H1 (cell line): ENCODE results near the gene GCLC. TPM values are rescaled to one million over a fixed set of nuclear protein-coding genes. Genes with fewer than 3 reads are reported as not detected.

Experiments
- CTCF ChIA-PET: fragments of 300-600 bp; sonication (Branson Sonifier 250); formaldehyde crosslinking; loops from one replicate; lab custom pipeline; 2021; ENCODE audit not compliant: partially characterized antibody; lab: Charles Lee
- POLR2A ChIA-PET: fragments of 300-600 bp; sonication (Branson Sonifier 250); formaldehyde crosslinking; loops from one replicate; lab custom pipeline; 2021; ENCODE audit warnings: inconsistent platforms; ENCODE audit not compliant: partially characterized antibody; lab: Charles Lee
- DNase-seq, 2 experiments: peaks; one replicate each; pipeline versions ENCODE4 v3.0.0 to v3.0.0-alpha.2; 2010 to 2022; ENCODE audit warnings: low spot score in 2 of 2, low read depth in 1 of 2, mixed read lengths in 1 of 2
- FAIRE-seq: peaks from 2 replicates; lab custom pipeline; 2011; peaks lifted over from hg19 to GRCh38; lab: Jason Lieb, UNC
- H2AFZ ChIP-seq: 2 replicates; pipeline ENCODE4 v1.8.1; 2012; ENCODE audit warnings: low read length, inconsistent platforms
- H2AK5ac ChIP-seq: 2 replicates; pipeline ENCODE4 v1.6.1; 2013; ENCODE audit warnings: low read depth, low read length
- H2BK120ac ChIP-seq: replicated peaks from 2 replicates; pipeline ENCODE3; 2013; ENCODE audit warnings: low read depth, low read length, inconsistent platforms
- H2BK12ac ChIP-seq: 2 replicates; pipeline ENCODE4 v1.6.1; 2013; ENCODE audit warnings: low read depth, low read length
- H2BK15ac ChIP-seq: 2 replicates; pipeline ENCODE4 v1.6.1; 2013; ENCODE audit warnings: low read length
- H2BK20ac ChIP-seq: 2 replicates; pipeline ENCODE4 v1.6.1; 2013; ENCODE audit warnings: low read length
- H2BK5ac ChIP-seq: 2 replicates; pipeline ENCODE4 v1.6.1; 2013; ENCODE audit warnings: low read depth, low read length
- H3K14ac ChIP-seq: 2 replicates; pipeline ENCODE4 v1.6.1; 2013; ENCODE audit warnings: inconsistent platforms; ENCODE audit not compliant: insufficient read length
- H3K18ac ChIP-seq: 2 replicates; pipeline ENCODE4 v1.6.1; 2013; ENCODE audit warnings: low read length; ENCODE audit errors: extremely low read depth
- H3K23ac ChIP-seq: 2 replicates; pipeline ENCODE4 v1.6.1; 2013; ENCODE audit warnings: inconsistent platforms; ENCODE audit not compliant: insufficient read length
- H3K23me2 ChIP-seq: 2 replicates; pipeline ENCODE4 v1.6.1; 2013; ENCODE audit warnings: low read depth, low read length
- H3K27ac ChIP-seq: 2 replicates; pipeline ENCODE4 v1.6.1; 2011; ENCODE audit warnings: low read depth, low read length, inconsistent platforms
- H3K27me3 ChIP-seq, 4 experiments: replicated peaks in 1 of 4; 1 replicate in 1 of 4; 2 replicates in 3 of 4; pipeline versions ENCODE4 v1.6.1 to v1.8.1; 2011 to 2013; ENCODE audit warnings: low read length in 3 of 4, mild to moderate bottlenecking in 3 of 4, inconsistent platforms in 2 of 4, mixed read lengths in 2 of 4, moderate library complexity in 1 of 4; ENCODE audit not compliant: control insufficient read depth in 3 of 4, insufficient read depth in 3 of 4; ENCODE audit errors: extremely low read depth in 1 of 4
- H3K36me3 ChIP-seq, 4 experiments: 2 replicates each; pipeline versions ENCODE4 v1.6.1 to v1.8.1; 2011 to 2013; ENCODE audit warnings: mild to moderate bottlenecking in 4 of 4, low read length in 3 of 4, moderate library complexity in 2 of 4, control low read depth in 1 of 4, inconsistent platforms in 1 of 4; ENCODE audit not compliant: insufficient read depth in 4 of 4, control insufficient read depth in 2 of 4
- H3K4ac ChIP-seq: replicated peaks from 2 replicates; pipeline ENCODE3; 2013; ENCODE audit warnings: low read length, low read depth, mixed read lengths, inconsistent platforms; ENCODE audit not compliant: insufficient read length
- H3K4me1 ChIP-seq, 4 experiments: replicated peaks in 1 of 4; 1 replicate in 1 of 4; 2 replicates in 3 of 4; pipeline versions ENCODE4 v1.6.1 to v1.8.1; 2011 to 2013; ENCODE audit warnings: low read length in 3 of 4, inconsistent platforms in 2 of 4, mixed read lengths in 1 of 4; ENCODE audit not compliant: insufficient read depth in 4 of 4, control insufficient read depth in 3 of 4
- H3K4me2 ChIP-seq, 2 experiments: 2 replicates each; pipeline versions ENCODE4 v1.6.1 to v1.8.1; 2011 to 2013; ENCODE audit warnings: low read depth in 2 of 2, low read length in 2 of 2, control low read depth in 1 of 2, inconsistent platforms in 1 of 2, mild to moderate bottlenecking in 1 of 2; ENCODE audit not compliant: insufficient read depth in 1 of 2
- H3K4me3 ChIP-seq, 4 experiments: fragments of 200-600, 300-600 bp in 1 of 4; sonication (generic), shearing (Covaris generic), sonication (Bioruptor Twin) in 1 of 4; 2 replicates each; pipeline versions ENCODE4 v1.5.1 to v1.8.1; 2011 to 2016; ENCODE audit warnings: low read length in 4 of 4, low read depth in 3 of 4, control low read depth in 2 of 4, inconsistent platforms in 2 of 4, mild to moderate bottlenecking in 2 of 4, mixed read lengths in 1 of 4, moderate library complexity in 1 of 4; ENCODE audit not compliant: insufficient read depth in 2 of 4; ENCODE audit errors: extremely low read depth in 1 of 4
- H3K56ac ChIP-seq: replicated peaks from 2 replicates; pipeline ENCODE3; 2013; ENCODE audit warnings: low read depth, mild to moderate bottlenecking, mixed read lengths, low read length, inconsistent platforms; ENCODE audit not compliant: insufficient read length
- H3K79me1 ChIP-seq: 2 replicates; pipeline ENCODE4 v1.6.1; 2013; ENCODE audit warnings: low read depth, low read length, control low read depth
- H3K79me2 ChIP-seq, 2 experiments: 2 replicates each; pipeline versions ENCODE4 v1.6.1 to v1.8.1; 2012 to 2013; ENCODE audit warnings: low read length in 2 of 2, mild to moderate bottlenecking in 2 of 2, inconsistent platforms in 1 of 2; ENCODE audit not compliant: insufficient read depth in 2 of 2, control insufficient read depth in 1 of 2
- H3K9ac ChIP-seq, 4 experiments: replicated peaks in 1 of 4; 1 replicate in 1 of 4; 2 replicates in 3 of 4; pipeline versions ENCODE4 v1.6.1 to v1.8.1; 2011 to 2013; ENCODE audit warnings: low read depth in 3 of 4, low read length in 3 of 4, control low read depth in 2 of 4, mild to moderate bottlenecking in 2 of 4, moderate library complexity in 2 of 4, inconsistent platforms in 1 of 4; ENCODE audit errors: extremely low read depth in 1 of 4
- H3K9me3 ChIP-seq, 2 experiments: 2 replicates each; pipeline versions ENCODE4 v1.6.1 to v1.8.1; 2012 to 2013; ENCODE audit warnings: mild to moderate bottlenecking in 2 of 2, moderate library complexity in 2 of 2, control low read depth in 1 of 2, inconsistent platforms in 1 of 2, low read depth in 1 of 2, low read length in 1 of 2, mixed read lengths in 1 of 2; ENCODE audit not compliant: insufficient read depth in 2 of 2
- H4K20me1 ChIP-seq, 2 experiments: replicated peaks in 1 of 2; 2 replicates each; pipeline versions ENCODE3 to v1.8.1; 2011 to 2013; ENCODE audit warnings: inconsistent platforms in 2 of 2, low read length in 2 of 2, mild to moderate bottlenecking in 1 of 2; ENCODE audit not compliant: insufficient read depth in 2 of 2, control insufficient read depth in 1 of 2
- H4K5ac ChIP-seq: 2 replicates; pipeline ENCODE4 v1.6.1; 2013; ENCODE audit warnings: low read length, low read depth, mixed read lengths, inconsistent platforms; ENCODE audit not compliant: insufficient read length
- H4K8ac ChIP-seq: 2 replicates; pipeline ENCODE4 v1.8.0; 2013; ENCODE audit warnings: mild to moderate bottlenecking, moderate library complexity, low read length, inconsistent platforms; ENCODE audit not compliant: insufficient read depth; ENCODE audit errors: extremely low read depth
- H4K91ac ChIP-seq: replicated peaks from 2 replicates; pipeline ENCODE3; 2013; ENCODE audit warnings: low read length, mixed read lengths, inconsistent platforms; ENCODE audit not compliant: insufficient read length
- BACH1 ChIP-seq: IDR thresholded peaks from 2 replicates; pipeline ENCODE4 v1.6.1; 2012; ENCODE audit warnings: low read length, improper control_type of control experiment
- CEBPB ChIP-seq: IDR thresholded peaks from 2 replicates; pipeline ENCODE4 v1.6.1; 2012; ENCODE audit warnings: low read depth, low read length
- CTCF ChIP-seq, 3 experiments: IDR thresholded peaks; 1 replicate in 2 of 3; 2 replicates in 1 of 3; pipeline versions ENCODE4 v1.5.1 to v1.6.1; 2011; ENCODE audit warnings: low read length in 3 of 3, mild to moderate bottlenecking in 3 of 3, inconsistent platforms in 2 of 3, low read depth in 1 of 3, moderate library complexity in 1 of 3; ENCODE audit not compliant: insufficient read depth in 1 of 3; ENCODE audit errors: control extremely low read depth in 1 of 3
- HDAC6 ChIP-seq: IDR thresholded peaks from one replicate; pipeline ENCODE4 v1.7.1; 2012; ENCODE audit warnings: low read depth, mild to moderate bottlenecking, inconsistent platforms, low read length, moderate library complexity
- NANOG ChIP-seq: IDR thresholded peaks from 2 replicates; pipeline ENCODE4 v1.6.1; 2011; ENCODE audit warnings: low read length, low read depth, mild to moderate bottlenecking, inconsistent platforms; ENCODE audit not compliant: insufficient read depth, poor library complexity, severe bottlenecking
- POU5F1 ChIP-seq: IDR thresholded peaks from 2 replicates; pipeline ENCODE4 v1.6.1; 2011; ENCODE audit warnings: low read depth, mild to moderate bottlenecking, low read length, moderate library complexity
- RXRA ChIP-seq: IDR thresholded peaks from 2 replicates; pipeline ENCODE4 v1.6.1; 2011; ENCODE audit warnings: low read depth, mild to moderate bottlenecking, low read length, moderate library complexity; ENCODE audit not compliant: insufficient read depth
- TAF7 ChIP-seq: optimal IDR thresholded peaks from 2 replicates; pipeline ENCODE3; 2011; ENCODE audit warnings: low read depth, mild to moderate bottlenecking, inconsistent platforms, low read length, moderate library complexity, borderline replicate concordance
- TCF12 ChIP-seq: IDR thresholded peaks from 2 replicates; pipeline ENCODE4 v1.6.1; 2011; ENCODE audit warnings: low read depth, mild to moderate bottlenecking, low read length
- WGBS, 2 experiments: shearing (Covaris generic) in 1 of 2; methylation state at CpG; one replicate each; pipeline versions ENCODE4 v1.1.6 to v1.1.7; 2013 to 2015; ENCODE audit warnings: low lambda C conversion rate in 2 of 2, mixed read lengths in 2 of 2, inconsistent platforms in 1 of 2, low coverage in 1 of 2, missing lambda C conversion rate in 1 of 2; ENCODE audit not compliant: insufficient replicate concordance in 2 of 2, insufficient coverage in 1 of 2, insufficient read length in 1 of 2; ENCODE audit errors: extremely low coverage in 1 of 2, missing lambda C conversion rate in 1 of 2; 5-methylcytosine and 5-hydroxymethylcytosine counted together
- polyA plus RNA-seq, 7 experiments: library from polyadenylated mRNA; depleted of rRNA in 3 of 7; stranded (reverse) in 5 of 7; unstranded in 2 of 7; fragments of >200 nt in 5 of 7; fragments of 200-250 nt in 2 of 7; gene quantifications; 1 replicate in 5 of 7; 2 replicates in 1 of 7; 4 replicates in 1 of 7; pipeline versions ENCODE4 v1.2.1 to v1.2.3, GENCODE V29; 2011 to 2013; ENCODE audit warnings: missing spikeins in 2 of 7, mixed read lengths in 2 of 7
- total RNA-seq: library from RNA; stranded (reverse); fragmentation: NEBNext Ultra II Directional; extraction: Animal tissue kit (Norgen Biotek cat#: 25700); gene quantifications from 2 replicates; pipeline ENCODE4 v1.2.1, GENCODE V29; 2021

Gene GCLC
- total and polyA plus RNA-seq, 2 of the 8 experiments (the other 6 are each of a cell fraction or from before 2014, with no cell fraction given) = 15.8 to 54.0 TPM

GRCh38 chr6:53483423-53484353 lies 61.2 kb downstream of the GCLC start:
- FAIRE-seq (no peak), DNase-seq (no peak)
- no peak overlapping the region for H3K23ac ChIP-seq
- H4K8ac ChIP-seq = no peak overlapping the region
- no peak overlapping the region for H2AK5ac ChIP-seq
- H3K27me3 ChIP-seq = peaks cover 0 to 1% (median 0%) of the 10 kb centered on the region in 4 experiments; a peak in 1 of 7 replicates
- H2BK120ac ChIP-seq = no peak overlapping the region
- no peak overlapping the region for H2BK15ac ChIP-seq
- no peak overlapping the region for H4K5ac ChIP-seq
- H3K9ac ChIP-seq = no peak overlapping the region
- H3K79me1 ChIP-seq = no peaks in the 10 kb centered on the region
- H3K36me3 ChIP-seq = no peaks in the 10 kb centered on the region
- no peak overlapping the region for H3K14ac ChIP-seq
- no peak overlapping the region for H2BK5ac ChIP-seq
- H2BK20ac ChIP-seq = no peak overlapping the region
- H3K27ac ChIP-seq = no peak overlapping the region
- H2BK12ac ChIP-seq = no peak overlapping the region
- no peak overlapping the region for H3K4me3 ChIP-seq
- H3K18ac ChIP-seq = no peak overlapping the region
- H3K4ac ChIP-seq = no peak overlapping the region
- no peaks in the 10 kb centered on the region for H3K79me2 ChIP-seq
- H4K91ac ChIP-seq = no peak overlapping the region
- no peaks in the 10 kb centered on the region for H4K20me1 ChIP-seq
- POLR2A ChIA-PET = no interaction called here
- no peaks in the 10 kb centered on the region for H3K23me2 ChIP-seq
- no peak overlapping the region for H3K4me2 ChIP-seq
- CTCF ChIA-PET = interaction anchor here (0.6 to 4.6 kb wide), 44 partner anchors 9 to 451 kb away, joined by 3 to 54 read pairs (median 4); no protein-coding TSS in a partner anchor
- H2AFZ ChIP-seq = 0 out of 2 replicates have a peak overlapping the region, but pooled peaks have one; percentile 34
- no peaks in the 10 kb centered on the region for H3K4me1 ChIP-seq
- no peaks in the 10 kb centered on the region for H3K9me3 ChIP-seq
- WGBS, 2 experiments = 94% methylated on average over 10 of the region's 10 CpGs; no CpG with 5 or more reads in 1 of the 2 experiments
- no peak overlapping the region for H3K56ac ChIP-seq
- TF ChIP-seq BACH1 = no peak
- no peak for TF ChIP-seq RXRA
- no peak for TF ChIP-seq TCF12
- TF ChIP-seq HDAC6 = no peak
- TF ChIP-seq TAF7 = no peak
- no peak for TF ChIP-seq POU5F1
- TF ChIP-seq CEBPB = no peak
- no peak for TF ChIP-seq CTCF (IDR thresholded peaks at IDR 0.05; ENCODE audit: control extremely low read depth in 1 of 3, insufficient read depth in 1 of 3, low read depth in 1 of 3, low read length in 3 of 3)
- no peak for TF ChIP-seq NANOG
